ENCODE measurements around the gene IFNL3. TPM values are rescaled to one million over a fixed set of nuclear protein-coding genes. Genes with fewer than 3 reads are reported as not detected.
A peak's percentile ranks its signal among the peaks of the same experiment; 100 is the strongest.
"Not testable (repeated sequence)": the region's sequence is repeated elsewhere in the genome, so short reads cannot be mapped to it uniquely, and the experiment has no call there.

Gene IFNL3
- not detected in 2 replicates for total RNA-seq

DNA sequence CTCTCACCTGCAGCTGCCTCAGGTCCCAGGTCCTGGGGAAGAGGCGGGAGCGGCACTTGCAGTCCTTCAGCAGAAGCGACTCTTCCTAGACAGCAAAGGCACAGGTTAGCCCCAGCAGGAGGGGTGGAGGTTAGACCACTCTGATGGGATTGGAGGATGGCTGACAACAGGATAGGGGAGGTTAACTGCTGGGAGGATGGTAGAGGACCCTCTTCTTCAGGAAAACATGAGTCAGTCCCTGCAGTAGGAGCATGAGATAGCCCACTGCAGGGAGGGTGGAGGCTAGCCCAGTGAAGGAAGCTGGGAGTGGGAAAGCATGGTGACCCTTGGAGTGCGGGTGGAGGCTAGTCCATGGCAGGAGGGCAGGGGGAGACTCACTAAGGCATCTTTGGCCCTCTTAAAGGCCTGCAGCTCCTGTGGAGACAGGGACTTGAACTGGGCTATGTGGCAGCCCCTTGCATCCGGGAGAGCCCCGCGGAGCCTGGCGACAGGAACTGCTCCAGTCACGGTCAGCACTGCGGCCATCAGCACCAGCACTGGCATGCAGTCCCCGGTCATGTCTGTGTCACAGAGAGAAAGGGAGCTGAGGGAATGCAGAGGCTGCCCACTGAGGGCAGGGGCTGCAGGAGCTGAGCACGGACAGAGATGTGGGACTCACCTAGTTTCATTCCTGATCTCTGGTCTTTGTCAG is at the start of gene IFNL3:
Gene IFNL3 (minus strand): TSS at position 597 of the 691 bp plus-strand sequence. CDS start 39 bp downstream, at position 558.
- H3K27me3 Mint-ChIP-seq; H3K9me3 Mint-ChIP-seq; H3K36me3 Mint-ChIP-seq (ENCODE audit: low read depth): not testable (repeated sequence)

DNA sequence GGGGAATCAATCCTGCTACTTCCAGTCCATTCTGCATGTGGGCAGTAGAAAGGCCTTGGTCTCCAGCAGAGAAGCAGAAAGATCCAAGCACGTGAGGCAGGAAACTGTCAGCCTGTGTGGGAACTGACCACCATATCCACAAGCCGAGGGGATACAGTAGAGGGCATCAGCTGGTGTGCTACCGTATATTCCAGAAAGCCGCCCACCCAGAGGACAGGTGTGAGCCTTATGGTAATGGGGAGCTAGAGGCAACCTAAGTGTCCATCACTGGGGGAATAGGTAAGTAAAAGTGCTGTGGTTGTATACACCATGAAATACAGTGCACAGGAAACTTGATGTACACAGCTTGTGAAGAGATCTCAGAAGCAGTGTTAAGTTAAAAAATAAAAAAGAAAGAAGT is 48.6 kb upstream of the IFNL3 start:
- H3K4me1 Mint-ChIP-seq: peaks cover 15% of the 10 kb centered on the region
- DNase-seq: no peak
- H3K27me3 Mint-ChIP-seq: peaks cover 24% of the 10 kb centered on the region
- H3K36me3 Mint-ChIP-seq (ENCODE audit: low read depth): no peaks in the 10 kb centered on the region
- no peaks in the 10 kb centered on the region for H3K9me3 Mint-ChIP-seq
- H3K4me3 Mint-ChIP-seq: no peak overlapping the region
- H3K27ac Mint-ChIP-seq: no peak overlapping the region
- intact Hi-C loops (cut with micrococcal nuclease): no loop called here

More for the DNA sequence above, at the start of gene IFNL3:
- DNase-seq; H3K4me1 Mint-ChIP-seq; intact Hi-C loops (cut with micrococcal nuclease); H3K27ac Mint-ChIP-seq; H3K4me3 Mint-ChIP-seq: not testable (repeated sequence)

GRCh38 chr19:39284032-39284431 is 39.2 kb upstream of the IFNL3 start:
- Mint-ChIP-seq H3K27me3 (peaks cover 35% of the 10 kb centered on the region), H3K27ac (no peak overlapping the region), H3K4me1 (no peaks in the 10 kb centered on the region), H3K4me3 (no peak overlapping the region), H3K36me3 (ENCODE audit: low read depth) (no peaks in the 10 kb centered on the region), H3K9me3 (peaks cover 4% of the 10 kb centered on the region)
- intact Hi-C loops (cut with micrococcal nuclease): no loop called here
- no peak for DNase-seq

DNA sequence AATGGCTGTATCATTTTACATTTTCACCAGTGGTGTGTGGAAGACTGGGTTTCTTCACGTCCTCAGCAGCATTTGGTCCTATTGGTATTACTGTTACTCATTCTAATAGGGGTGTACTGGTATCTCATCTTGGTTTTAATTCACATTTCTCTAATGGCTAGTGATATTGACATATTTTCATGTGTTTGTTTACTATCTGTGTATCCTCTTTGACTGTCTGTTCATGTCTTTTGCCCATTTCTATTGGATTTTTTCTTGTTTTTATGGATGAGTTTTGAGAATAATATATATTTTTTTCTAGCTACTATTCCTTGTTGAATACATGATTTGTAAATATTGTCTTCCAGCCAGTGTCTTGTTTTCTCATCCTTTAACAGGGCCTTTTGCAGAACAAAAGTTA is 37.2 kb upstream of the IFNL3 start:
- no peak overlapping the region for H3K27ac Mint-ChIP-seq
- H3K4me3 Mint-ChIP-seq: no peak overlapping the region
- H3K27me3 Mint-ChIP-seq: peaks cover 27% of the 10 kb centered on the region
- no peak for DNase-seq
- intact Hi-C loops (cut with micrococcal nuclease): no loop called here
- H3K36me3 Mint-ChIP-seq (ENCODE audit: low read depth): no peaks in the 10 kb centered on the region
- H3K9me3 Mint-ChIP-seq: peaks cover 4% of the 10 kb centered on the region
- H3K4me1 Mint-ChIP-seq: no peaks in the 10 kb centered on the region

DNA sequence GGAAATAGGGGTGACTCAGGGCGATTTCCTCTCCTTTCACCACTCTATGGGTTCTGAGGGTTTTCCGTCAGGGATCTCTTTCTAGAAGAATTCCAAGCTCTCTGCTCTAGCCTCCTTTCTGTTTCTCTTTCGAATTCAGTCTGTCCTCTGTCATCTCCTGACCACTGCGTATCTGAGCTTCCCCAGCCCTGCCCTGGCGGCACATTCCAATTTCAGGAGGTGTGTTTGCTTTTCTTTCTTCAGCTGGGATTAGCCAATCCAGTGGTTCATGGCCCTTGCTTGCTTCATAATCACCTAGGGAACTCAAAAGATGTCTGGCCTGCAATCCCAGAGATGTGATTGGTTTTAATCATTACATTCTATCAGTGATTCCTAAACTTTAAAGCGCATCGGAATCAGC is 32.8 kb upstream of the IFNL3 start:
- DNase-seq: no peak
- Mint-ChIP-seq H3K9me3 (no peaks in the 10 kb centered on the region), H3K4me1 (no peaks in the 10 kb centered on the region), H3K27ac (no peak overlapping the region), H3K4me3 (no peak overlapping the region), H3K27me3 (peaks cover 15% of the 10 kb centered on the region), H3K36me3 (ENCODE audit: low read depth) (no peaks in the 10 kb centered on the region)
- intact Hi-C loops (cut with micrococcal nuclease): no loop called here

DNA sequence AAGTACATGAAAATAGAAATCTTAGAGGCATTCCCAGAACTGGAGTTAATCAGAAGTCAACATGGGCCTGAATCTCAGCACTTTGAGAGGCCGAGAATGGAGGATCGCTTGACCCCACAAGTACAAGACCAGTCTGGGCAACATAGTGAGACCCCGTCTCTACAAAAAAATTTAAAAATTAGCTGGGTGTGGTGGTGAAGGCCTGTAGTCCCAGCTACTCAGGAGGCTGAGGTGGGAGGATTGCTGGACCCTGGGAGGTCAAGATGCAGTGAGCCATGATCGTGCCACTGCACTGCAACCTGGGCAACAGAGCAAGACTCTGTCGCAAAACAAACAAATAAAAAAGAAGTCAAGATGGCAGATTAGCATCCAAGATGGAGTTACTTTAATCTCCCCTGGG is 31.9 kb upstream of the IFNL3 start:
- Mint-ChIP-seq H3K36me3 (ENCODE audit: low read depth) (no peaks in the 10 kb centered on the region), H3K9me3 (no peaks in the 10 kb centered on the region), H3K4me1 (no peaks in the 10 kb centered on the region), H3K27me3 (peaks cover 11% of the 10 kb centered on the region), H3K4me3 (no peak overlapping the region), H3K27ac (no peak overlapping the region)
- DNase-seq: no peak
- intact Hi-C loops (cut with micrococcal nuclease): no loop called here

GRCh38 chr19:39275578-39275977 is 30.8 kb upstream of the IFNL3 start:
- intact Hi-C loops (cut with micrococcal nuclease): no loop called here
- H3K36me3 Mint-ChIP-seq (ENCODE audit: low read depth): no peaks in the 10 kb centered on the region

DNA sequence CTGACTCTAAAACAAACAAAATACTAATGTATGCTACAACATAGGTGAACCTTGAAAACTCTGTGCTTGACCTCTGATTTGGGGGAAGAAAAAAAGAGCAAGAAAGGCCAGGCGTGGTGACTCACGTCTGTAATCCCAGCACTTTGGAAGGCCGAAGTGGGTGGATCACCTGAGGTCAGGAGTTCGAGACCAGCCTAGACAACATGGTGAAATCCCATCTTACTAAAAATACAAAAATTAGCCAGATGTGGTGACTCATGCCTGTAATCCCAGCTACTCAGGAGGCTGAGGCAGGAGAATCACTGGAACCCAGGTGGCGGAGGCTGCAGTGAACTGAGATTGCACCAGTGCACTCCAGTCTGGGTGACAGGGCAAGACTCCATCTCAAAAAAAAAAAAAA is 29.1 kb upstream of the IFNL3 start:
- H3K4me1 Mint-ChIP-seq; H3K4me3 Mint-ChIP-seq; H3K27me3 Mint-ChIP-seq; intact Hi-C loops (cut with micrococcal nuclease); H3K27ac Mint-ChIP-seq; DNase-seq; H3K36me3 Mint-ChIP-seq (ENCODE audit: low read depth); H3K9me3 Mint-ChIP-seq: not testable (repeated sequence)

More at GRCh38 chr19:39275578-39275977, 30.8 kb upstream of the IFNL3 start:
- peaks cover 11% of the 10 kb centered on the region for H3K27me3 Mint-ChIP-seq
- no peaks in the 10 kb centered on the region for H3K4me1 Mint-ChIP-seq
- H3K4me3 Mint-ChIP-seq: no peak overlapping the region
- H3K27ac Mint-ChIP-seq: no peak overlapping the region
- no peaks in the 10 kb centered on the region for H3K9me3 Mint-ChIP-seq
- DNase-seq: no peak

DNA sequence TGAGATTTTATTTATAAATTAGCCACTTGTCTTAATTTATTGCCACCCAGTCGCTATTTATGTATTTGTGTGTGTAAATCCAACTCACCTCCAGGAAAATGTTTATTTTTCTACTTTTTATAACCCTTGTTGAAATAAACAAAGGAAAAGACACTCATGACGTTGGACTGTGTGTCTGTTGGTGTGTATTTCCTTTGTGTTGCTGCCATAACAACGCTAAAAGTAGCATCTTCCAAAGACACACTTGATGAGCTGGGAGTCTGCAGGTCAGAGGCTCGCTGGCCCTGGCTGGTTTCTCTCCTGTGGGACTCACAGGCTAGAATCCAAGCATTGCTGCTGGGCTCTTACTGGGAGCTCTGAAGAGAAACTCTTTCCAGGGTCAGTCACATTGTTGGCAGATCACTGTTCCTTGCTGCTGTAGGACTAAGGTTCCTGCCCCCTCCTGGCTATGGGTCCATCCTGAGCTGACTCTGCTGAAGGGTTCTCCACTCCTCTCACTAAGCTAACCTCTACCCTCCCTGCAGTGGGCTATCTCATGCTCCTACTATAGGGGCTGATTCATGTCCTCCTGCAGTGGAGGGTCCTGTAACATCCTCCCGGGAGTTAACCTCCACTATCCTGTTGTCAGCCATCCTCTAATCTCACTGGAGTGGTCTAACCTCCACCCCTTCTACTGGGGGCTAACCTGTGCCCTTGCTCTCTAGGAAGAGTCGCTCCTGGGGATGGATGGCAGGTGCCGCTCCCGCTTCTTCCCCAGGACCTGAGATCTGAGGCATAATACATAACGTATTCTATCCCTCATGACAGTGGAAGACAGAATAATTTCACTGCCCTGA is 25.4 kb upstream of the IFNL3 start:
- no peak for DNase-seq

GRCh38 chr19:39269369-39269768 is 24.6 kb upstream of the IFNL3 start:
- DNase-seq; H3K4me1 Mint-ChIP-seq; H3K4me3 Mint-ChIP-seq; H3K27ac Mint-ChIP-seq; intact Hi-C loops (cut with micrococcal nuclease); H3K9me3 Mint-ChIP-seq; H3K36me3 Mint-ChIP-seq (ENCODE audit: low read depth): not testable (repeated sequence)
- peaks cover 16% of the 10 kb centered on the region for H3K27me3 Mint-ChIP-seq

More for the DNA sequence above, 25.4 kb upstream of the IFNL3 start:
- H3K36me3 Mint-ChIP-seq (ENCODE audit: low read depth): no peaks in the 10 kb centered on the region
- H3K27ac Mint-ChIP-seq: no peak overlapping the region
- intact Hi-C loops (cut with micrococcal nuclease): no loop called here
- H3K9me3 Mint-ChIP-seq: no peaks in the 10 kb centered on the region
- H3K27me3 Mint-ChIP-seq: peaks cover 10% of the 10 kb centered on the region
- H3K4me1 Mint-ChIP-seq: peaks cover 2% of the 10 kb centered on the region
- no peak overlapping the region for H3K4me3 Mint-ChIP-seq

GRCh38 chr19:39268531-39269223 is 23.9 kb upstream of the IFNL3 start:
- DNase-seq; H3K36me3 Mint-ChIP-seq (ENCODE audit: low read depth); intact Hi-C loops (cut with micrococcal nuclease); H3K27ac Mint-ChIP-seq; H3K4me3 Mint-ChIP-seq; H3K9me3 Mint-ChIP-seq; H3K4me1 Mint-ChIP-seq: not testable (repeated sequence)
- H3K27me3 Mint-ChIP-seq: peaks cover 20% of the 10 kb centered on the region

- DNase-seq; H3K4me3 Mint-ChIP-seq; H3K27ac Mint-ChIP-seq; intact Hi-C loops (cut with micrococcal nuclease); H3K36me3 Mint-ChIP-seq (ENCODE audit: low read depth); H3K9me3 Mint-ChIP-seq; H3K4me1 Mint-ChIP-seq: not testable (repeated sequence)
- peaks cover 24% of the 10 kb centered on the region for H3K27me3 Mint-ChIP-seq
These were observed 23.3 kb upstream of the IFNL3 start, which contains the start of gene IFNL2 for GRCh38 chr19:39268085-39268484. Gene IFNL2, plus strand, starts transcription at chr19:39268396. Its CDS starts 173 bp downstream, at chr19:39268569.

DNA sequence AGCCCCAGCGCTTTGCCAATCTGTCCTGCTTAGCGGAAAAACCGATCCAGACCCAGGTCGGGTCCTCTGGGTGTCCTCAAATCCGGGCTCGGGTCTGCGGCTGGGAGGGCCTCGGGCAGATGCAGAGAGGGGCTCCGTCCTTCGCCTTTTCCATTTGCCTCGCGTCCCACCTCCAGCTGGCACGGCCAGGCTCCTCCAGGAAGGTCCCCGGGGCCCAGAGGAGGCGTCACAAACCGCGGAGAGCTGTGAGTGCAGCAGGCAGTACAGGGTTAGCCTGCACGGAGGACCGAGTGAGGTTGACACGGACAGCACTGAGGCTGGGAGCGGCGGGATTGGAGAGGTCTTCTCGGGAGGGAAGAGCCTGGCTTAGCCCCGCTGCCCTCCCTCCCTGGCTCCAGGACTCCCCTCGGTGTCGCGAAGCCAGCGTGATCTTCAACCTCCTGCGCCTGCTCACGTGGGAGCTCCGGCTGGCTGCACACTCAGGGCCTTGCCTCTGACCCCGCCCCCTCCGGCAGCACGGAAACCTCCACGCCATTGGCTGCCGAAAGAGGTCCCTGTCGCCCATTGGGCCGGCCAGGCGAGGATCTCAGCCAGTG is 20.6 kb upstream of the IFNL3 start:
- H3K27ac Mint-ChIP-seq: no peak overlapping the region
- H3K4me1 Mint-ChIP-seq: peaks cover 3% of the 10 kb centered on the region
- H3K9me3 Mint-ChIP-seq: no peaks in the 10 kb centered on the region
- no peak for DNase-seq
- intact Hi-C loops (cut with micrococcal nuclease): no loop called here
- no peaks in the 10 kb centered on the region for H3K36me3 Mint-ChIP-seq (ENCODE audit: low read depth)
- H3K27me3 Mint-ChIP-seq: peaks cover 36% of the 10 kb centered on the region
- H3K4me3 Mint-ChIP-seq: peak overlapping the region; percentile 15

Measured in activated CD4-positive, alpha-beta T cell treated with anti-CD3 and anti-CD28 coated beads, Interleukin-2, amount 10 ng/mL, durations not matched to agents 24 days and 14 days (primary cell).